PC-9 (cell line): ENCODE results near the gene FAM184B.

ENCODE experiments used
- EZH2 ChIP-seq: fragments of 200-600 bp; sonication (generic); IDR thresholded peaks from 2 replicates; pipeline ENCODE4 v1.8.0; 2017; ENCODE audit warnings: antibody characterized with exemption, low read depth
- TF ChIP-seq, protein P1 (sequence below): fragments of 200-600 bp; sonication (generic); conservative IDR thresholded peaks from 2 replicates; pipeline ENCODE4 v1.6.1; 2017; ENCODE audit warnings: mixed run types, antibody characterized with exemption, mild to moderate bottlenecking, moderate library complexity

DNA sequence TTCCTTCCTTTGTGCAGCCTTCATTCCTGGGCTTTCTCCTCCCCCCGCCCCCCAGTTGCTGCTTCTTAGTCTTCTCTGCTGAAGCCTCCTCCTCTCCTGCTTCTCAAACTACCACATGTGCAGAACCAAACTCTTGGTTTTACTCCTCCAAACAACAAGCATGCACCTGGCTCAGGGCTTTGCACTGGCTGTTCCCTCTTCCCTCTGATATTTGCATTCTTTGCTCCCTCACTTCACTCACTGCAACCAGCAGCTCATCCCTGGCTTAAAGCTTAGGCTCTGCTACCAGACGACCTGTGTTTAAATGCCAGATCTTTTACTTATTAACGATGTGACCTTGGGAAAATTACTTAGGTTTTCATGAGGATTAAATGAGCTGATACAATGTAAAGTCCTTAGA is 115.6 kb downstream of the FAM184B start:
- TF ChIP-seq, protein P1, sequence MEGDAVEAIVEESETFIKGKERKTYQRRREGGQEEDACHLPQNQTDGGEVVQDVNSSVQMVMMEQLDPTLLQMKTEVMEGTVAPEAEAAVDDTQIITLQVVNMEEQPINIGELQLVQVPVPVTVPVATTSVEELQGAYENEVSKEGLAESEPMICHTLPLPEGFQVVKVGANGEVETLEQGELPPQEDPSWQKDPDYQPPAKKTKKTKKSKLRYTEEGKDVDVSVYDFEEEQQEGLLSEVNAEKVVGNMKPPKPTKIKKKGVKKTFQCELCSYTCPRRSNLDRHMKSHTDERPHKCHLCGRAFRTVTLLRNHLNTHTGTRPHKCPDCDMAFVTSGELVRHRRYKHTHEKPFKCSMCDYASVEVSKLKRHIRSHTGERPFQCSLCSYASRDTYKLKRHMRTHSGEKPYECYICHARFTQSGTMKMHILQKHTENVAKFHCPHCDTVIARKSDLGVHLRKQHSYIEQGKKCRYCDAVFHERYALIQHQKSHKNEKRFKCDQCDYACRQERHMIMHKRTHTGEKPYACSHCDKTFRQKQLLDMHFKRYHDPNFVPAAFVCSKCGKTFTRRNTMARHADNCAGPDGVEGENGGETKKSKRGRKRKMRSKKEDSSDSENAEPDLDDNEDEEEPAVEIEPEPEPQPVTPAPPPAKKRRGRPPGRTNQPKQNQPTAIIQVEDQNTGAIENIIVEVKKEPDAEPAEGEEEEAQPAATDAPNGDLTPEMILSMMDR = no peak
- no peak for TF ChIP-seq EZH2
